HEK293 (cell line): ENCODE results near the gene LSMEM2.

ENCODE experiments used
- CTCF ChIP-seq: fragments of 450-650 bp; formaldehyde crosslinking; IDR thresholded peaks from 2 replicates; pipeline ENCODE4 v1.5.1; 2016; ENCODE audit warnings: missing biosample characterization, missing genetic modification characterization
- PRDM4 ChIP-seq: fragments of 450-650 bp; formaldehyde crosslinking; IDR thresholded peaks from 2 replicates; pipeline ENCODE4 v1.5.1; 2017; ENCODE audit warnings: missing biosample characterization, missing genetic modification characterization
- ZNF114 ChIP-seq: fragments of 450-650 bp; formaldehyde crosslinking; IDR thresholded peaks from 2 replicates; pipeline ENCODE4 v1.5.0; 2017; ENCODE audit warnings: missing biosample characterization, missing genetic modification characterization
- ZNF169 ChIP-seq: fragments of 450-650 bp; formaldehyde crosslinking; IDR thresholded peaks from 2 replicates; pipeline ENCODE4 v1.5.1; 2016; ENCODE audit warnings: missing biosample characterization, missing genetic modification characterization
- ZNF350 ChIP-seq: fragments of 450-650 bp; formaldehyde crosslinking; IDR thresholded peaks from 2 replicates; pipeline ENCODE4 v1.5.0; 2017; ENCODE audit warnings: missing biosample characterization, mild to moderate bottlenecking, missing genetic modification characterization
- ZNF549 ChIP-seq: fragments of 450-650 bp; IDR thresholded peaks from 2 replicates; pipeline ENCODE4 v1.5.1; 2018; ENCODE audit warnings: missing biosample characterization, missing genetic modification characterization, mild to moderate bottlenecking, inconsistent platforms, moderate library complexity
- ZNF670 ChIP-seq: fragments of 450-650 bp; formaldehyde crosslinking; IDR thresholded peaks from 2 replicates; pipeline ENCODE4 v1.5.1; 2016; ENCODE audit warnings: missing biosample characterization, missing genetic modification characterization, low read depth

- TF ChIP-seq ZNF549 (tag by site-specific recombination) (no peak), CTCF (no peak), ZNF670 (tag by site-specific recombination) (no peak), PRDM4 (tag by site-specific recombination) (no peak), ZNF169 (tag by site-specific recombination) (no peak), ZNF350 (tag by site-specific recombination) (no peak), ZNF114 (tag by site-specific recombination) (no peak)
Observed at GRCh38 chr3:50316657-50317242, 37.9 kb downstream of the LSMEM2 start.
